Choroid plexus epithelial cell (primary cell): Measurements from ENCODE around the gene GOLGA7B.

Source experiments
- DNase-seq: peaks from one replicate; pipeline ENCODE4 v3.0.0-alpha.2; 2010; ENCODE audit warnings: low read depth
- H3K4me3 ChIP-seq: 2 replicates; pipeline ENCODE4 v1.5.1; 2011; ENCODE audit warnings: low read depth, mild to moderate bottlenecking, control low read depth, low read length, moderate library complexity
- TF ChIP-seq, protein P1 (sequence below): conservative IDR thresholded peaks from 2 replicates; pipeline ENCODE4 v1.5.1; 2011; ENCODE audit warnings: low read depth, mild to moderate bottlenecking, control low read depth, inconsistent platforms, low read length, moderate library complexity

GOLGA7B gene

DNA sequence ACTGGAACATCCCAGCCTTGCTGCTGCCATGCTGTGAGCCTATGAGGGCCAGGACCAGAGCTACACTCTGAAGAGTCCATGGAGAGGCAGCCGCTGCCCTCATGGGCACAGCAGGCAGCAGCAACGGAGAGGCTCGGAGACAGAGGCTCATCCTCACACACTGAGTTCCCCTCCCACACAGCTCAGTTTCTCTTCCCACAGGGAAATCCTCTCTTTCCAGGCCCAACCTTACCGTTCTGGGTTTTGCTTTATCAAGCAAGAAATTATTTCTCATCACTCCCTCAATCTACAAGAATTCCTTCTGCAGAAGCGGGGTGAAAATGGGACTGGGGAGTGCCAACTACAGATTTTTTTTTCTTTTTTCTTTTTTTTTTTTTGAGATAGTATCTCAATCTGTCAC is 36.6 kb downstream of the GOLGA7B start:
- DNase-seq, result no peak
- H3K4me3 ChIP-seq, result no peak overlapping the region
- TF ChIP-seq, protein P1, sequence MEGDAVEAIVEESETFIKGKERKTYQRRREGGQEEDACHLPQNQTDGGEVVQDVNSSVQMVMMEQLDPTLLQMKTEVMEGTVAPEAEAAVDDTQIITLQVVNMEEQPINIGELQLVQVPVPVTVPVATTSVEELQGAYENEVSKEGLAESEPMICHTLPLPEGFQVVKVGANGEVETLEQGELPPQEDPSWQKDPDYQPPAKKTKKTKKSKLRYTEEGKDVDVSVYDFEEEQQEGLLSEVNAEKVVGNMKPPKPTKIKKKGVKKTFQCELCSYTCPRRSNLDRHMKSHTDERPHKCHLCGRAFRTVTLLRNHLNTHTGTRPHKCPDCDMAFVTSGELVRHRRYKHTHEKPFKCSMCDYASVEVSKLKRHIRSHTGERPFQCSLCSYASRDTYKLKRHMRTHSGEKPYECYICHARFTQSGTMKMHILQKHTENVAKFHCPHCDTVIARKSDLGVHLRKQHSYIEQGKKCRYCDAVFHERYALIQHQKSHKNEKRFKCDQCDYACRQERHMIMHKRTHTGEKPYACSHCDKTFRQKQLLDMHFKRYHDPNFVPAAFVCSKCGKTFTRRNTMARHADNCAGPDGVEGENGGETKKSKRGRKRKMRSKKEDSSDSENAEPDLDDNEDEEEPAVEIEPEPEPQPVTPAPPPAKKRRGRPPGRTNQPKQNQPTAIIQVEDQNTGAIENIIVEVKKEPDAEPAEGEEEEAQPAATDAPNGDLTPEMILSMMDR, result no peak

DNA sequence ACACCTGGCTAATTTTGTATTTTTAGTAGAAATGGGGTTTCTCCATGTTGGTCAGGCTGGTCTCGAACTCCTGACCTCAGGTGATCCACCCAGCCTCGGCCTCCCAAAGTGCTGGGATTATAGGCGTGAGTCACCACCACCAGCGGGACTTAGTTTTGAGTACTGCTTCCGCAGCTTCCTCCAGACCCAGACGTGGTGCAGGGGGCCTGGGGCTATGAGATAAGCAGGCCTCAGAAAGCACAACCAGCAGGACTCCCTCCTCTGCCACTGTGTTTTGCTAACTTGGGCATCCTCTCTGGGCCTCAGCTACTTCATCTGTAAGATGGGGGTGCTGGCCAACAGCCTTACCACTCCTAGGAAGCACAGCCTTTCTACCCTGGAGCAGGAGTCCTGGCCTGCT is 37.8 kb downstream of the GOLGA7B start:
- no peak for DNase-seq
- TF ChIP-seq, protein P1, result no peak
- H3K4me3 ChIP-seq, result no peak overlapping the region

DNA sequence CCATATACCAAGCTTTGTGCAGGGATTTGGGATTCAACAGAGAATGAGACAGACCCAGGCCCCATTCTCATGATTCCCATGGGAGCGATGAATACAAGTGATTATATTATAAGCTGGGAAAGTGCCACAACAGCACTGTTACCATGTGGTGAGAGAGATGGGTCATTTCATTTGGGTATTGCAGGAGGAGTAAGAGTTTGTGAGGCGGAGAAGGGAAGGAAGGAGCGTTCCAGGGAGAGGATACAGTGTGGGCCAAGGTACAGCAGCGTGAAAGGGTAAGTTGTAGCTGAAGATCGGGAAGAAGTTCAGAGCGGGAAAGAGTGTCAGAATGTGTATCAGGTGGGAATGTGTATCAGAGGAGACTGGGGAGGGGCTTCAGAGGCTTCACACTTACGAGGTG is 38.5 kb downstream of the GOLGA7B start:
- TF ChIP-seq, protein P1, result no peak
- H3K4me3 ChIP-seq, result no peak overlapping the region
- no peak for DNase-seq

DNA sequence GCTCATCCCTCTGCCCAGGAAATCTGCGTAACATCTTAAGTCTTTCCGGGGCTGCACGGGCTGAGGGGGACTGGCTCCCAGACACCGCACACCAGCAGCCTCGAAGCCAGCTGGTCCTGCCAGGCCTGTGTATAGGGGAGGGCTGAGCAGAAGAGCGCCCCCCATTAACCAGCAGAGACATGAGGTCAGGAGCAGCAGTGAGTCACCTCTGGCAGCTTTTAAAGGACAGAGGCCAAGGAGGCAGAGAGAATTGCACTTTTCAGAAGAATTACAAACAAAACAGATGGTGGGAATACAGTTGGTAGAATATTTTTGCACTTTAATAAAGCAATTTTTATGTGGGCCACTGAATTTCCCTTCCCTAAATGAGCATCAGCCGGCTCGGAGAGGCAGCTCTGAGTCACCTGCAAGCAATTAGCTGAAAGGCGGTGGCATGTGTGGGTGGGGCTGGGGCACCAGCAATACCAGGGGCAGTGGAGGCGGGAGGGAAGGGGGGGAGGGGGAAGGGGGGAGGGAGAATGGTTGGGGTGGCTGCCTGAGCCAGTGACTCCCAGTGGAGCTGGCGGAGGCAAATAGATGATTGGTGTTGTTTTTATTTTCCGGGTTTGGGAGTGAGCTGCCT is 39.1 kb downstream of the GOLGA7B start:
- TF ChIP-seq, protein P1, result no peak
- H3K4me3 ChIP-seq, result no peak overlapping the region
- peak; percentile 12 for DNase-seq

DNA sequence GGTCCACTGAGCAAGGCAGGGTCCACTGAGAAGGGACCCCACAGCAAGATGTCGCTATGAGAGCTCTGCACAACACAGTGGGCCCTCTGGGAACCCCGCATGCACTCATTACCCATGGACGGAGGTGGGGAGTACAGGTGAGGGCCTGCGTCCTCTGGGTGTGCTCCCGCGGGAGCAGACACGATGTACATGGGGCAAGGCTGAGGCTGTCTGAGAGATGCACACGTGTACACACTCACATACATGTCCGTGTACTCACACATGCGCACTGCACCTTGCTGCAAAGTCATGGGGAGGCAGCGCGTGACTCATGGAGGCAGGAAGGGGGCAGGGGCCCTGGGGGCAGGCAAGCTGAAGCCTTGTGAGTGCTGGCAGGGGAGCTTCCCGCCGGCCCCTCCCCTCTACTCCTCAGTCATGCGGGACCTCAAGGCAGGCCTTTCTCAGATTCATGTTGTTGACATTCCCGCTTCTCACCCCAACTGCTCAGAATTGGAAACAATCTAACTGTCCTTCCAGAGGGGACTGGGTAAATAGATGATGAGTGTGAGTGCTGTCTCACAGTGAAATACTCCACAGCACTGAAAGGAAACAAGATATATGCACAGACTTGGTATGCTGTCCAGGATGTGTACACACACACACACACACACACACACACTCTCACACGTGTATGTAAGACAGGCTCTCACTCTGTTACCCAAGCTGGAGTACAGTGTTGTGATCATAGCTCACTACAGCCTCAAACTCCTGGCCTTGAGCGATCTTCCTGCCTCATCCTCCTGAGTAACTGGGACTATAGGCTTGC is 40.0 kb downstream of the GOLGA7B start:
- H3K4me3 ChIP-seq, result no peak overlapping the region

DNA sequence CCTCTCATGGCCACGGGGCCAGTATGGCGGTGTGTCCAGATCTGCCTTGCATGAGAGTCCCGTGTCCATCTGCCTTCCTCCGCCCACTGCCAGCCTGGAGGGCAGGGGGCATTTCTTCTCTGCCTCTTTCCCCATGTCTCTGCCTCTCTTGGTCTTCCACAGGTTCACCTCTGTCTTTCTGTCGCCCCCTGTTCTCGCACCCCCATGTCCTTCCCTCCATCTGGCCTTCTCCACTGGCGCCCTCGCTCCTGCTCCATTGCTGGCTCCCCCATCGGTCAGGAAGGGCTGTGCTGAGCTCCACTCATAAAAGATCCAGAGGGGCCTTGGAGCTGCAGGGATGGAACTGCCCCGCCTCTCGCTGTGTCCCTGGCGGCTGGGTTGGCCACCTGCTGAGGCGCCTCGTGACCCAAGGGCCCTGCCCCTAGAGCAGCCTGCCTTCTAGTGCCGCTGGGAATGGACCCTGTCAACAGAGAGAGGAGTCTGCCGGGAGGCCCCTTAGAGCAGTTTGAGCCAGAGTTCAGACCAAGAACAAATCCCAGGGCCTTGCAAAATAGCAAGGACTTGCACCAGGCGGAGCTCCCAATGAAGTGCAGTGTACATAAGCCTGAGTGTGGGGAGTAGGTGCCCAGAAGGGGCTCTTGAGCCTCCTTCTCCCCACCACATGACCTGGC is 42.0 kb downstream of the GOLGA7B start:
- TF ChIP-seq, protein P1, result no peak
- no peak overlapping the region for H3K4me3 ChIP-seq
- no peak for DNase-seq

More for the DNA sequence above, 40.0 kb downstream of the GOLGA7B start:
- DNase-seq, result peak; percentile 59
- TF ChIP-seq, protein P1, result no peak

DNA sequence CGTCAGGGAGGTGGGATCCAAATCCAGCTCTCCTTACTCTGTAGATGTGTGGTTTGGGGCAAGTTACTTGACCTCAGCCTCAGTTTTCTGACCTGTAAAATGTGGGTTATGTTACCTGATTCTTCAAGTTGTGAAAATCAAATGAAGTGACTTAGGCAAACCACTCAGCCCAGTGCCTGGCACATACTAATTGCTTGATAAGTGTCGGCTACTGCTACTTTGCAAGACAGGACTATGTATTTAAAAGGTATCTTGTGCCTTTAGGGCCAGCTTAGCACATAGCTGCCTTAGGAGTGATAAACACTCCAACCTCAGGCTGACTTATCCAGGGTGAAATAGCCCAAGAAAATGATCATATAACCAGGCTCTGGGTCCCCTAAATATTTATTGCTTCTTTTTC is 42.9 kb downstream of the GOLGA7B start:
- TF ChIP-seq, protein P1, result no peak
- no peak for DNase-seq
- H3K4me3 ChIP-seq, result no peak overlapping the region
